ENCODE measurements around the gene CD46. TPM values are rescaled to one million over a fixed set of nuclear protein-coding genes. Genes with fewer than 3 reads are reported as not detected.

CD46 gene
- total and polyA plus RNA-seq, 11 donors = 40.6 to 133 (median 93.9) TPM

- Histone ChIP-seq H3K4me3 (no peak overlapping the region), H3K36me3 (peaks cover 0 to 61% (median 39%) of the 10 kb centered on the region in 9 donors), H3K27ac (no peak overlapping the region), H3K27me3 (no peaks in the 10 kb centered on the region), H3K4me1 (peaks cover 0 to 15% (median 5%) of the 10 kb centered on the region in 12 donors), H3K9me3 (peaks cover 0 to 23% (median under 1%) of the 10 kb centered on the region in 12 donors)
- intact Hi-C loops (cut with DNase I) = no loop called here
- TF ChIP-seq POLR2A (IDR thresholded peaks at IDR 0.05) (no peak), CTCF (IDR thresholded peaks at IDR 0.05) (no peak)
- ATAC-seq = no peak
- DNase-seq = no peak
These were observed 27.2 kb downstream of the CD46 start for GRCh38 chr1:207779008-207779407.

- intact Hi-C loops (cut with DNase I) = no loop called here
- ATAC-seq (no peak), DNase-seq (no peak)
- Histone ChIP-seq H3K4me3 (no peak overlapping the region), H3K4me1 (peaks cover 0 to 15% (median 5%) of the 10 kb centered on the region in 12 donors), H3K27me3 (no peaks in the 10 kb centered on the region), H3K9me3 (peaks cover 0 to 17% (median 0%) of the 10 kb centered on the region in 12 donors), H3K27ac (no peak overlapping the region), H3K36me3 (peaks cover 3 to 61% (median 42%) of the 10 kb centered on the region in 9 donors)
- 93 to 97% (median 96%) methylated on average over 1 of the region's 1 CpG for WGBS, 4 donors
- no peak for TF ChIP-seq POLR2A (IDR thresholded peaks at IDR 0.05)
- TF ChIP-seq CTCF (IDR thresholded peaks at IDR 0.05) = no peak
These were observed 29.5 kb downstream of the CD46 start for GRCh38 chr1:207781312-207781711.

GRCh38 chr1:207787776-207788175 is 35.9 kb downstream of the CD46 start:
- TF ChIP-seq POLR2A (IDR thresholded peaks at IDR 0.05) = no peak
- no peak for TF ChIP-seq CTCF (IDR thresholded peaks at IDR 0.05)
- intact Hi-C loops (cut with DNase I) = no loop called here
- H3K36me3 ChIP-seq = peaks cover 3 to 97% (median 70%) of the 10 kb centered on the region in 9 donors

GRCh38 chr1:207789386-207789785 is 37.5 kb downstream of the CD46 start:
- H3K27ac ChIP-seq = no peak overlapping the region
- no peaks in the 10 kb centered on the region for H3K9me3 ChIP-seq
- H3K27me3 ChIP-seq = no peaks in the 10 kb centered on the region
- H3K36me3 ChIP-seq = peaks cover 0 to 97% (median 69%) of the 10 kb centered on the region in 9 donors
- DNase-seq (no peak), ATAC-seq (no peak)
- TF ChIP-seq POLR2A (IDR thresholded peaks at IDR 0.05) = no peak
- no peak for TF ChIP-seq CTCF (IDR thresholded peaks at IDR 0.05)
- 93 to 96% (median 95%) methylated on average over 4 of the region's 4 CpGs for WGBS, 4 donors
- no peak overlapping the region for H3K4me3 ChIP-seq
- intact Hi-C loops (cut with DNase I) = no loop called here
- no peaks in the 10 kb centered on the region for H3K4me1 ChIP-seq

More at GRCh38 chr1:207787776-207788175, 35.9 kb downstream of the CD46 start:
- Histone ChIP-seq H3K27me3 (no peaks in the 10 kb centered on the region), H3K4me1 (no peaks in the 10 kb centered on the region), H3K9me3 (no peaks in the 10 kb centered on the region), H3K27ac (no peak overlapping the region), H3K4me3 (no peak overlapping the region)
- DNase-seq (no peak), ATAC-seq (no peak)

Data from heart left ventricle (tissue), 16 donors.